ENCODE data around the gene RPL15. TPM values are rescaled to one million over a fixed set of nuclear protein-coding genes. Genes with fewer than 3 reads are reported as not detected.

The RPL15 gene
- total RNA-seq, 4 donors from 2014 or later: 1,759 to 2,538 (median 2,309) TPM

- intact Hi-C loops (cut with DNase I): no loop called here
Measured at GRCh38 chr3:23934253-23934652, 17.3 kb downstream of the RPL15 start.

GRCh38 chr3:23937296-23937695 lies 20.4 kb downstream of the RPL15 start:
- Histone ChIP-seq H3K36me3 (no peaks in the 10 kb centered on the region), H3K27ac (replicated peaks in 1 of 4) (no peak overlapping the region), H3K4me1 (no peaks in the 10 kb centered on the region), H3K9me3 (peaks cover 0 to 4% (median 0%) of the 10 kb centered on the region in 4 donors), H3K27me3 (no peaks in the 10 kb centered on the region), H3K4me3 (no peak overlapping the region)
- intact Hi-C loops (cut with DNase I): no loop called here
- DNase-seq (ENCODE audit: extremely low spot score): no peak
- 79% methylated on average over 1 of the region's 1 CpG for WGBS
- no peak for TF ChIP-seq POLR2AphosphoS5 (IDR thresholded peaks at IDR 0.05)

More at GRCh38 chr3:23934253-23934652, 17.3 kb downstream of the RPL15 start:
- H3K27me3 ChIP-seq: no peaks in the 10 kb centered on the region
- TF ChIP-seq POLR2AphosphoS5 (IDR thresholded peaks at IDR 0.05) (no peak), POLR2A (IDR thresholded peaks at IDR 0.05; ENCODE audit: low read depth) (no peak), CTCF (IDR thresholded peaks at IDR 0.05) (no peak), EP300 (IDR thresholded peaks at IDR 0.05) (no peak)
- no peaks in the 10 kb centered on the region for H3K4me1 ChIP-seq
- no peak for DNase-seq (ENCODE audit: extremely low spot score)
- WGBS: 87% methylated on average over 4 of the region's 4 CpGs
- no peaks in the 10 kb centered on the region for H3K36me3 ChIP-seq
- no peak overlapping the region for H3K27ac ChIP-seq (replicated peaks in 1 of 4)
- H3K4me3 ChIP-seq: no peak overlapping the region
- peaks cover 0 to 4% (median 0%) of the 10 kb centered on the region in 4 donors for H3K9me3 ChIP-seq

- no peaks in the 10 kb centered on the region for H3K4me1 ChIP-seq
- TF ChIP-seq POLR2A (IDR thresholded peaks at IDR 0.05; ENCODE audit: low read depth) (no peak), POLR2AphosphoS5 (IDR thresholded peaks at IDR 0.05) (no peak), CTCF (IDR thresholded peaks at IDR 0.05) (no peak), EP300 (IDR thresholded peaks at IDR 0.05) (no peak)
- H3K27ac ChIP-seq (replicated peaks in 1 of 4): no peak overlapping the region
- no peak overlapping the region for H3K4me3 ChIP-seq
- H3K27me3 ChIP-seq: no peaks in the 10 kb centered on the region
- no peak for DNase-seq (ENCODE audit: extremely low spot score)
- peaks cover 0 to 4% (median 0%) of the 10 kb centered on the region in 4 donors for H3K9me3 ChIP-seq
- intact Hi-C loops (cut with DNase I): no loop called here
- no peaks in the 10 kb centered on the region for H3K36me3 ChIP-seq
Measured at GRCh38 chr3:23938688-23939087, 21.8 kb downstream of the RPL15 start.

- 94% methylated on average over 5 of the region's 5 CpGs for WGBS
- H3K27me3 ChIP-seq: no peaks in the 10 kb centered on the region
- H3K27ac ChIP-seq (replicated peaks in 1 of 4): no peak overlapping the region
- DNase-seq (ENCODE audit: extremely low spot score): no peak
- no peaks in the 10 kb centered on the region for H3K36me3 ChIP-seq
- intact Hi-C loops (cut with DNase I): no loop called here
- no peak for TF ChIP-seq POLR2AphosphoS5 (IDR thresholded peaks at IDR 0.05)
- TF ChIP-seq EP300 (IDR thresholded peaks at IDR 0.05): no peak
- no peak for TF ChIP-seq POLR2A (IDR thresholded peaks at IDR 0.05; ENCODE audit: low read depth)
- TF ChIP-seq CTCF (IDR thresholded peaks at IDR 0.05): no peak
- H3K4me1 ChIP-seq: peaks cover 4 to 9% (median 7%) of the 10 kb centered on the region in 4 donors
- peaks cover 0 to 4% (median 0%) of the 10 kb centered on the region in 4 donors for H3K9me3 ChIP-seq
- no peak overlapping the region for H3K4me3 ChIP-seq
Measured at GRCh38 chr3:23940775-23941174, 23.8 kb downstream of the RPL15 start.

- Histone ChIP-seq H3K4me1 (peaks cover 5 to 12% (median 8%) of the 10 kb centered on the region in 4 donors), H3K36me3 (no peaks in the 10 kb centered on the region), H3K27ac (replicated peaks in 1 of 4) (no peak overlapping the region), H3K27me3 (no peaks in the 10 kb centered on the region), H3K9me3 (peaks cover 0 to 4% (median 0%) of the 10 kb centered on the region in 4 donors), H3K4me3 (no peak overlapping the region)
- DNase-seq (ENCODE audit: extremely low spot score): no peak
- no peak for TF ChIP-seq POLR2A (IDR thresholded peaks at IDR 0.05; ENCODE audit: low read depth)
- TF ChIP-seq CTCF (IDR thresholded peaks at IDR 0.05): no peak
- no peak for TF ChIP-seq EP300 (IDR thresholded peaks at IDR 0.05)
- TF ChIP-seq POLR2AphosphoS5 (IDR thresholded peaks at IDR 0.05): no peak
- intact Hi-C loops (cut with DNase I): no loop called here
- 98% methylated on average over 4 of the region's 4 CpGs for WGBS
Measured at GRCh38 chr3:23941440-23941839, 24.5 kb downstream of the RPL15 start.

Data from esophagus muscularis mucosa (tissue), 4 donors.